H1 (cell line): Measurements from ENCODE around the gene ZKSCAN8. TPM values are rescaled to one million over a fixed set of nuclear protein-coding genes. Genes with fewer than 3 reads are reported as not detected.

ENCODE experiments used
- CBX8 ChIP-seq: fragments of 300-800, 300-1000 bp; sonication (generic); IDR thresholded peaks from 2 replicates; pipeline ENCODE4 v1.7.1; 2016; ENCODE audit warnings: low read depth, low read length, borderline replicate concordance
- E2F6 ChIP-seq: IDR thresholded peaks from 2 replicates; pipeline ENCODE4 v1.6.1; 2012; ENCODE audit warnings: inconsistent platforms
- JUN ChIP-seq: IDR thresholded peaks from 2 replicates; pipeline ENCODE4 v1.6.1; 2011; ENCODE audit warnings: low read depth, mild to moderate bottlenecking, improper control_type of control experiment, low read length
- JUND ChIP-seq: IDR thresholded peaks from 2 replicates; pipeline ENCODE4 v1.6.1; 2011; ENCODE audit warnings: mild to moderate bottlenecking, improper control_type of control experiment, low read length
- PHF8 ChIP-seq: fragments of 200-600 bp; sonication (generic); conservative IDR thresholded peaks from 2 replicates; pipeline ENCODE4 v1.7.1; 2012; ENCODE audit warnings: low read depth, mild to moderate bottlenecking, inconsistent platforms, low read length, moderate library complexity
- RNF2 ChIP-seq: fragments of 200-900, 300-1000 bp; sonication (generic); IDR thresholded peaks from 2 replicates; pipeline ENCODE4 v1.7.1; 2016; ENCODE audit warnings: borderline replicate concordance, low read depth, mild to moderate bottlenecking, antibody characterized with exemption, low read length; ENCODE audit not compliant: poor library complexity, severe bottlenecking; ENCODE audit errors: missing control alignments
- RXRA ChIP-seq: IDR thresholded peaks from 2 replicates; pipeline ENCODE4 v1.6.1; 2011; ENCODE audit warnings: low read depth, mild to moderate bottlenecking, low read length, moderate library complexity; ENCODE audit not compliant: insufficient read depth
- SAP30 ChIP-seq: fragments of 300-600 bp; sonication (generic); IDR thresholded peaks from 2 replicates; pipeline ENCODE4 v1.7.1; 2012; ENCODE audit warnings: low read length, moderate library complexity, mild to moderate bottlenecking, inconsistent platforms; ENCODE audit not compliant: insufficient read depth, insufficient replicate concordance
- SP1 ChIP-seq: IDR thresholded peaks from 2 replicates; pipeline ENCODE4 v1.6.1; 2011; ENCODE audit warnings: low read depth, low read length
- SUZ12 ChIP-seq: fragments of 200-600 bp; sonication (generic); IDR thresholded peaks from 2 replicates; pipeline ENCODE4 v1.6.1; 2012; ENCODE audit warnings: mild to moderate bottlenecking, inconsistent platforms, low read length, moderate library complexity, mixed read lengths
- TAF1 ChIP-seq: IDR thresholded peaks from 2 replicates; pipeline ENCODE4 v1.6.1; 2011; ENCODE audit warnings: mild to moderate bottlenecking, low read depth, low read length
- polyA plus RNA-seq, 7 experiments: library from polyadenylated mRNA; depleted of rRNA in 3 of 7; stranded (reverse) in 5 of 7; unstranded in 2 of 7; fragments of >200 nt in 5 of 7; fragments of 200-250 nt in 2 of 7; gene quantifications; 1 replicate in 5 of 7; 2 replicates in 1 of 7; 4 replicates in 1 of 7; pipeline versions ENCODE4 v1.2.1 to v1.2.3, GENCODE V29; 2011 to 2013; ENCODE audit warnings: missing spikeins in 2 of 7, mixed read lengths in 2 of 7
- total RNA-seq: library from RNA; stranded (reverse); fragmentation: NEBNext Ultra II Directional; extraction: Animal tissue kit (Norgen Biotek cat#: 25700); gene quantifications from 2 replicates; pipeline ENCODE4 v1.2.1, GENCODE V29; 2021

Gene ZKSCAN8
- total and polyA plus RNA-seq, 2 of the 8 experiments (the other 6 are each of a cell fraction or from before 2014, with no cell fraction given): 10.7 to 24.1 TPM

GRCh38 chr6:28208111-28208659, 66.5 kb downstream of the ZKSCAN8 start (continued):
- TF ChIP-seq CBX8: peak; percentile 67; the same call in 1 of the 2 replicates
- TF ChIP-seq JUND: no peak
- TF ChIP-seq SP1: no peak
- TF ChIP-seq SUZ12: peak; percentile 63
- no peak for TF ChIP-seq SAP30
- no peak for TF ChIP-seq TAF1
- peak; percentile 78 for TF ChIP-seq RNF2
- TF ChIP-seq E2F6: peak; percentile 56; the same call in 1 of the 2 replicates
- TF ChIP-seq PHF8: no peak
- TF ChIP-seq JUN: no peak
- no peak for TF ChIP-seq RXRA
- TF ChIP-seq, all 59 proteins: peak for 8

Other genes with a start within 250 kb of the ZKSCAN8 start
- not detected in 2 replicates for gene OR2B2, start 229.5 kb upstream of the ZKSCAN8 start, total RNA-seq
- not detected in 2 replicates for gene OR2B2, start 229.5 kb upstream of the ZKSCAN8 start, polyA plus RNA-seq (2011; rRNA removed)
- not detected in 2 replicates for gene OR2B6, start 184.6 kb upstream of the ZKSCAN8 start, total RNA-seq
- gene OR2B6, start 184.6 kb upstream of the ZKSCAN8 start, polyA plus RNA-seq (2011; rRNA removed): 0.26 and 0.46 TPM in 2 replicates
- gene ZNF165, start 61.3 kb upstream of the ZKSCAN8 start, total RNA-seq: 9.3 and 10.2 TPM in 2 replicates
- gene ZNF165, start 61.3 kb upstream of the ZKSCAN8 start, polyA plus RNA-seq (2011; rRNA removed): 0.71 and 1.2 TPM in 2 replicates
- 7.4 and 9.4 TPM in 2 replicates for gene ZSCAN16, start 17.3 kb upstream of the ZKSCAN8 start, total RNA-seq
- 1.9 and 3.6 TPM in 2 replicates for gene ZSCAN16, start 17.3 kb upstream of the ZKSCAN8 start, polyA plus RNA-seq (2011; rRNA removed)
- gene ZSCAN9, start 83.4 kb downstream of the ZKSCAN8 start, total RNA-seq: 13.1 and 13.6 TPM in 2 replicates
- 7.0 and 10.8 TPM in 2 replicates for gene ZSCAN9, start 83.4 kb downstream of the ZKSCAN8 start, polyA plus RNA-seq (2011; rRNA removed)
- gene ZKSCAN4, start 110.4 kb downstream of the ZKSCAN8 start, total RNA-seq: 6.6 TPM in 2 replicates
- gene ZKSCAN4, start 110.4 kb downstream of the ZKSCAN8 start, polyA plus RNA-seq (2011; rRNA removed): 1.4 and 2.2 TPM in 2 replicates
- gene NKAPL, start 117.4 kb downstream of the ZKSCAN8 start, total RNA-seq: not detected in 2 replicates
- gene NKAPL, start 117.4 kb downstream of the ZKSCAN8 start, polyA plus RNA-seq (2011; rRNA removed): 0.05 and 0.08 TPM in 2 replicates
- gene ZSCAN26, start 125.3 kb downstream of the ZKSCAN8 start, total RNA-seq: 8.2 and 8.5 TPM in 2 replicates
- gene ZSCAN26, start 125.3 kb downstream of the ZKSCAN8 start, polyA plus RNA-seq (2011; rRNA removed): 3.8 and 7.0 TPM in 2 replicates
- 7.6 and 9.2 TPM in 2 replicates for gene PGBD1, start 139.7 kb downstream of the ZKSCAN8 start, total RNA-seq
- 2.3 and 2.5 TPM in 2 replicates for gene PGBD1, start 139.7 kb downstream of the ZKSCAN8 start, polyA plus RNA-seq (2011; rRNA removed)
- gene ZSCAN31, start 194.3 kb downstream of the ZKSCAN8 start, total RNA-seq: 7.0 and 8.8 TPM in 2 replicates
- gene ZSCAN31, start 194.3 kb downstream of the ZKSCAN8 start, polyA plus RNA-seq (2011; rRNA removed): 1.2 and 1.9 TPM in 2 replicates
- gene ZKSCAN3, start 208.1 kb downstream of the ZKSCAN8 start, total RNA-seq: 9.2 and 9.8 TPM in 2 replicates
- 2.7 TPM in 2 replicates for gene ZKSCAN3, start 208.1 kb downstream of the ZKSCAN8 start, polyA plus RNA-seq (2011; rRNA removed)